ENCODE results near the gene SCN3A. TPM values are rescaled to one million over a fixed set of nuclear protein-coding genes. Genes with fewer than 3 reads are reported as not detected.

SCN3A gene
- total and polyA plus RNA-seq, 7 donors: 0.87 to 4.3 (median 2.1) TPM; not detected in 2

DNA sequence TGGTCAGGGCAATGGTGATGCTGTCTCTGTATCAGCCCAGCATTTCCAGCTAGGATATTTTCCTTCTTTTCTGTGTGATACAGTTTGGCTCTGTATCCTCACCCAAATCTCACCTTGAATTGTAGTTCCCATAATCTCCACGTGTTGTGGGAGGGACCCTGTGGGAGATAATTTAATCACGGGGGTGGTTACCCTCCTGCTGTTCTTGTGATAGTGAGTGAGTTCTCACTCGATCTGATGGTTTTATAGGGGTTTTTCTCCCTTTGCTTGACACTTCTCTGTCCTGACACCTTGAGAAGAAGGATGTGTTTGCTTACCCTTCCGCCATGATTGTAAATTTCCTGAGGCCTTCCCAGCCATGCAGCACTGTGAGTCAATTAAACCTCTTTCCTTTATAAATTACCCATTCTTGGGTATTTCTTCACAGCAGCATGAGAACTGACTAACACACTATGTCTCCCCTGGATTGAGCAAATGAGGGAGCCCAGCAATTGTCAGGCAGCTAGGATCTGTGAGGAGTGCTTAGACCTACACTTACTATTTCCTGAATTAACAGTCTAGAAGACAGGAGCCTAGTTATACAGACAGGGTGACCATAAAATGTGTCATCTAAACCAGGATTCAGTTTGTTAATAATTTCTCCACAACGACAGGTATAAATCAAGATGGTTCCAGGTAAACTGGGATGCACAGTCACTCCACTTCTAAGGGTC lies 41.4 kb upstream of the SCN3A start:
- intact Hi-C loops (cut with DNase I): no loop called here
- WGBS, 2 donors: 30 to 41% methylated on average over 5 of the region's 5 CpGs
- no peaks in the 10 kb centered on the region for H3K27me3 ChIP-seq
- DNase-seq: no peak
- H3K4me1 ChIP-seq: no peaks in the 10 kb centered on the region
- H3K9me3 ChIP-seq: no peaks in the 10 kb centered on the region
- TF ChIP-seq EP300 (IDR thresholded peaks at IDR 0.05): no peak
- TF ChIP-seq CTCF (IDR thresholded peaks at IDR 0.05): no peak
- no peak for TF ChIP-seq POLR2A (IDR thresholded peaks at IDR 0.05)
- no peak for TF ChIP-seq POLR2AphosphoS5 (IDR thresholded peaks at IDR 0.05)
- H3K36me3 ChIP-seq: no peaks in the 10 kb centered on the region
- H3K4me3 ChIP-seq: no peak overlapping the region
- no peak overlapping the region for H3K27ac ChIP-seq

DNA sequence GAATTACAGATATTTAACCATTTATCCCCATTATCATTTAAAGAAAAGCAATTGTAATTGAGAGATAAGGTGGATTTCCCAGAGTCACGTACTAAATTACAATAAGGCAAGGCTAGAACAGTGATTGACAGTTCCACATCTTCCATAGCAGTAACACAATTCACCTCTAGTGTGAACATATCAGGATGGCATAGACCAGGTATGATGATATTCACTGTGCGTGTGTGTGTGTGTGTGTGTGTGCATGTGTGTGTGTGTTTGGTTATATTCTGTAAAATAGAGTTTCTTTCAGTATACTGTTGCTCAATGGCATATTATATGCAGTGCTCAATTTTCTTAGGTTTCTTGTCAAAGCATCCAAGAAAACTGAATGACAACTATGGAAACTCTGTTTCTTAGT lies 37.1 kb upstream of the SCN3A start:
- no peak for DNase-seq
- H3K27me3 ChIP-seq: no peaks in the 10 kb centered on the region
- TF ChIP-seq POLR2AphosphoS5 (IDR thresholded peaks at IDR 0.05) (no peak), CTCF (IDR thresholded peaks at IDR 0.05) (no peak)
- WGBS, 2 donors: 71 to 84% methylated on average over 2 of the region's 2 CpGs
- no peaks in the 10 kb centered on the region for H3K4me1 ChIP-seq
- H3K36me3 ChIP-seq: no peaks in the 10 kb centered on the region
- intact Hi-C loops (cut with DNase I): no loop called here
- no peak overlapping the region for H3K4me3 ChIP-seq
- H3K27ac ChIP-seq: no peak overlapping the region
- no peaks in the 10 kb centered on the region for H3K9me3 ChIP-seq

GRCh38 chr2:165239856-165240515 lies 36.1 kb upstream of the SCN3A start:
- H3K27me3 ChIP-seq: no peaks in the 10 kb centered on the region
- H3K9me3 ChIP-seq: no peaks in the 10 kb centered on the region
- 48 to 65% methylated on average over 4 of the region's 4 CpGs for WGBS, 2 donors
- H3K4me3 ChIP-seq: no peak overlapping the region
- TF ChIP-seq POLR2AphosphoS5 (IDR thresholded peaks at IDR 0.05) (no peak), EP300 (IDR thresholded peaks at IDR 0.05) (no peak), CTCF (IDR thresholded peaks at IDR 0.05) (no peak), POLR2A (IDR thresholded peaks at IDR 0.05) (no peak)
- no peak overlapping the region for H3K27ac ChIP-seq
- H3K36me3 ChIP-seq: no peaks in the 10 kb centered on the region
- no peaks in the 10 kb centered on the region for H3K4me1 ChIP-seq
- intact Hi-C loops (cut with DNase I): no loop called here
- DNase-seq: no peak

GRCh38 chr2:165239230-165239629 lies 35.4 kb upstream of the SCN3A start, which contains the start of gene SCN2A:
Gene SCN2A (plus strand): TSS chr2:165239414. CDS start chr2:165295824, 56,410 bp downstream.
- TF ChIP-seq POLR2A (IDR thresholded peaks at IDR 0.05) (no peak), CTCF (IDR thresholded peaks at IDR 0.05) (peak in 1 of 4 experiments; percentile 17)
- Histone ChIP-seq H3K4me3 (no peak within 1 kb of the TSS), H3K27me3 (no peaks in the 10 kb centered on the region), H3K4me1 (no peaks in the 10 kb centered on the region), H3K9me3 (no peaks in the 10 kb centered on the region), H3K27ac (no peak within 1 kb of the TSS), H3K36me3 (no peaks in the 10 kb centered on the region)
- DNase-seq: no peak
- intact Hi-C loops (cut with DNase I): no loop called here
- WGBS, 2 donors: 13 to 33% methylated on average over 3 of the region's 3 CpGs
